ENCODE data around the gene ZNF700. TPM values are rescaled to one million over a fixed set of nuclear protein-coding genes. Genes with fewer than 3 reads are reported as not detected.
"Not testable (repeated sequence)": the region's sequence is repeated elsewhere in the genome, so short reads cannot be mapped to it uniquely, and the experiment has no call there.

Gene ZNF700
- total and polyA plus RNA-seq, 4 experiments from 2014 or later: 3.2 to 25.6 (median 15.2) TPM

DNA sequence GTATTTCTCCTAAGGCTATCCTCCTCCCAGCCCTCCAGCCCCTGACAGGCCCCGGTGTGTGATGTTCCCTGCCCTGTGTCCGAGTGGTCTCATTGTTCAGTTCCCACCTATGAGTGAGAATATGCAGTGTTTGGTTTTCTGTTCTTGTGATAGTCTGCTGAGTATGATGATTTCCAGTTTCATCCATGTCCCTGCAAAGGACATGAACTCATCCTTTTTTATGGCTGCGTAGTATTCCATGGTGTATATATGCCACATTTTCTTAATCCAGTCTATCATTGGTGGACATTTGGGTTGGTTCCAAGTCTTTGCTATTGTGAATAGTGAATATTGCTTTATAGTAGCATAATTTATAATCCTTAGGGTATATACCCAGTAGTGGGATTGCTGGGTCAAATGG is 10.9 kb downstream of the ZNF700 start:
- CTCF ChIA-PET (ENCODE audit: partially characterized antibody); H3K4me3 ChIP-seq (ENCODE audit: low read length in 2 of 2); intact Hi-C loops (cut with micrococcal nuclease); H3K36me3 ChIP-seq (ENCODE audit: insufficient read depth, low read length); POLR2A ChIA-PET (ENCODE audit: partially characterized antibody); H3K27ac ChIP-seq (ENCODE audit: low read depth, low read length); H3K4me1 ChIP-seq (ENCODE audit: insufficient read depth, low read length); H3K27me3 Mint-ChIP-seq; H3K27me3 ChIP-seq (ENCODE audit: insufficient read depth, low read length); DNase-seq: not testable (repeated sequence)
- peaks cover 66 to 70% of the 10 kb centered on the region in 2 donors for H3K36me3 Mint-ChIP-seq
- peaks cover 0 to 17% of the 10 kb centered on the region in 2 donors for H3K9me3 ChIP-seq (ENCODE audit: control insufficient read depth in 1 of 2, low read length in 2 of 2)
- peaks cover 8 to 22% (median 12%) of the 10 kb centered on the region in 4 donors for H3K4me1 Mint-ChIP-seq
- H3K4me3 Mint-ChIP-seq: peak overlapping the region in 2 of 8 donors; percentile 11 to 15
- H3K27ac Mint-ChIP-seq: peak overlapping the region in 1 of 7 donors; percentile 82
- peaks cover 0 to 66% (median 45%) of the 10 kb centered on the region in 8 donors for H3K9me3 Mint-ChIP-seq

GRCh38 chr19:11938383-11938782 is 13.5 kb downstream of the ZNF700 start:
- H3K27ac ChIP-seq (ENCODE audit: low read depth, low read length); CTCF ChIA-PET (ENCODE audit: partially characterized antibody); H3K27ac Mint-ChIP-seq; POLR2A ChIA-PET (ENCODE audit: partially characterized antibody); H3K4me1 ChIP-seq (ENCODE audit: insufficient read depth, low read length); DNase-seq; H3K4me3 ChIP-seq (ENCODE audit: low read length in 2 of 2); H3K36me3 ChIP-seq (ENCODE audit: insufficient read depth, low read length); intact Hi-C loops (cut with micrococcal nuclease); H3K27me3 Mint-ChIP-seq; H3K27me3 ChIP-seq (ENCODE audit: insufficient read depth, low read length); H3K4me3 Mint-ChIP-seq: not testable (repeated sequence)
- peaks cover 11 to 32% of the 10 kb centered on the region in 2 donors for H3K9me3 ChIP-seq (ENCODE audit: control insufficient read depth in 1 of 2, low read length in 2 of 2)
- H3K36me3 Mint-ChIP-seq: peaks cover 70 to 75% of the 10 kb centered on the region in 2 donors
- peaks cover 0 to 12% (median 6%) of the 10 kb centered on the region in 4 donors for H3K4me1 Mint-ChIP-seq
- H3K9me3 Mint-ChIP-seq: peaks cover 6 to 80% (median 64%) of the 10 kb centered on the region in 8 donors

- DNase-seq; H3K4me3 ChIP-seq (ENCODE audit: low read length in 2 of 2); H3K27ac ChIP-seq (ENCODE audit: low read depth, low read length); POLR2A ChIA-PET (ENCODE audit: partially characterized antibody); H3K27me3 Mint-ChIP-seq; H3K4me3 Mint-ChIP-seq; H3K27me3 ChIP-seq (ENCODE audit: insufficient read depth, low read length); H3K4me1 ChIP-seq (ENCODE audit: insufficient read depth, low read length); H3K4me1 Mint-ChIP-seq; H3K27ac Mint-ChIP-seq; intact Hi-C loops (cut with micrococcal nuclease): not testable (repeated sequence)
- Mint-ChIP-seq H3K9me3 (peaks cover 6 to 94% (median 82%) of the 10 kb centered on the region in 8 donors), H3K36me3 (peaks cover 82 to 88% of the 10 kb centered on the region in 2 donors)
- Histone ChIP-seq H3K9me3 (ENCODE audit: control insufficient read depth in 1 of 2, low read length in 2 of 2) (peaks cover 19 to 54% of the 10 kb centered on the region in 2 donors), H3K36me3 (ENCODE audit: insufficient read depth, low read length) (peaks cover 39% of the 10 kb centered on the region)
- CTCF ChIA-PET (ENCODE audit: partially characterized antibody): interaction anchor here (0.7 kb wide), 1 partner anchor 120 kb away, joined by 4 read pairs; no protein-coding TSS in a partner anchor
These were observed 16.5 kb downstream of the ZNF700 start for GRCh38 chr19:11941361-11941887.

DNA sequence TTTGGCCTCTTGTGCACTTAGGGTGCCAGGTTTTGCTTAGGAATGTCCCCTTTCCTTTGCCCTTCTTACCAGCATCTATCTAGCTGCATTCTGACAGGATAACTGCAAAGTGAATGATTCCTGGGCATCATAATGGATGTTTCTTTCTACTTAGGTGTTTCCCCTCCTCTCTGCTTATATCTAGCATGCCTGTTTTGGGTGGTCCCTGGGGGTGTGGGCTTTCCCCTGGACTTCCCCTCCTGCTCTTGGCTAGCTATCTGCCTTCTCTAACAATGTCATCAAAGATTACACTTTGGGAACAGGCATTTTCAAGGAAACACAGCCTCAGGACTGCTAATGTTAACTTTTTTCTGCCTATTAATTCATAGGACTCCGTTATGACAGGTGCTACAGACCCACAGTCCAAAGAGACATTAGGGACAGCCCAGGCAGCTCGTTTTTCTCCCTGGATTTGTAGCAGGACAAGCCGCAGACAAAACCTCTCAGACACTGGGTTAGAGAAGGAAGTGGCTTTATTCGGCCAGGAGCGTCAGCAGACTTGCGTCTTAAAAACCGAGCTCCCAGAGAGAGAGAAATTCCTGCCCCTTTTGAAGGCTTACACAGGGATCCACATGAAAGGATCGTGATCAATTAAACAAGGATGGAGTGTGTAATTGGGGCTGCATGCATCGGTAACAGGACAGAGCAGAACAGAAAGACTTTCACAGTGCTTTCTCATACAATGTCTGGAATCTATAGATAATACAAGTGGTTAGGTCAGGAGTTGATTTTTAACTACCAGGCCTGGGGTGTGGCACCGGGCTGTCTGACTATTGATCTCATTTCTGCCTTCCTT is 17.3 kb downstream of the ZNF700 start:
- Mint-ChIP-seq H3K4me3 (peak overlapping the region in 1 of 8 donors; percentile 7), H3K27me3 (no peaks in the 10 kb centered on the region)
- no peak overlapping the region for H3K4me3 ChIP-seq (ENCODE audit: low read length in 2 of 2)

GRCh38 chr19:11942843-11943108 is 17.9 kb downstream of the ZNF700 start:
- peak overlapping the region in 1 of 7 donors; percentile 46 for H3K27ac Mint-ChIP-seq
- H3K36me3 ChIP-seq (ENCODE audit: insufficient read depth, low read length): peaks cover 52% of the 10 kb centered on the region
- H3K9me3 Mint-ChIP-seq: peaks cover 6 to 94% (median 86%) of the 10 kb centered on the region in 8 donors
- no peaks in the 10 kb centered on the region for H3K27me3 Mint-ChIP-seq
- peaks cover 19 to 60% of the 10 kb centered on the region in 2 donors for H3K9me3 ChIP-seq (ENCODE audit: control insufficient read depth in 1 of 2, low read length in 2 of 2)
- CTCF ChIA-PET (ENCODE audit: partially characterized antibody): no interaction called here
- H3K27ac ChIP-seq (ENCODE audit: low read depth, low read length): no peak overlapping the region
- no peaks in the 10 kb centered on the region for H3K27me3 ChIP-seq (ENCODE audit: insufficient read depth, low read length)
- peaks cover 83 to 90% of the 10 kb centered on the region in 2 donors for H3K36me3 Mint-ChIP-seq
- POLR2A ChIA-PET (ENCODE audit: partially characterized antibody): no interaction called here
- DNase-seq: peak in 1 of 5 donors; percentile 10
- peak overlapping the region in 1 of 8 donors; percentile 46 for H3K4me3 Mint-ChIP-seq
- intact Hi-C loops (cut with micrococcal nuclease): no loop called here
- H3K4me3 ChIP-seq (ENCODE audit: low read length in 2 of 2): no peak overlapping the region
- H3K4me1 ChIP-seq (ENCODE audit: insufficient read depth, low read length): no peaks in the 10 kb centered on the region
- H3K4me1 Mint-ChIP-seq: peaks cover 0 to 6% (median 3%) of the 10 kb centered on the region in 4 donors

More for the DNA sequence above, 17.3 kb downstream of the ZNF700 start:
- intact Hi-C loops (cut with micrococcal nuclease): no loop called here
- H3K27ac Mint-ChIP-seq: peak overlapping the region in 1 of 7 donors; percentile 46
- no peaks in the 10 kb centered on the region for H3K27me3 ChIP-seq (ENCODE audit: insufficient read depth, low read length)
- H3K36me3 Mint-ChIP-seq: peaks cover 81 to 88% of the 10 kb centered on the region in 2 donors
- H3K9me3 Mint-ChIP-seq: peaks cover 6 to 94% (median 84%) of the 10 kb centered on the region in 8 donors
- H3K27ac ChIP-seq (ENCODE audit: low read depth, low read length): no peak overlapping the region
- H3K9me3 ChIP-seq (ENCODE audit: control insufficient read depth in 1 of 2, low read length in 2 of 2): peaks cover 19 to 58% of the 10 kb centered on the region in 2 donors
- CTCF ChIA-PET (ENCODE audit: partially characterized antibody): no interaction called here
- H3K4me1 ChIP-seq (ENCODE audit: insufficient read depth, low read length): no peaks in the 10 kb centered on the region
- DNase-seq: no peak
- H3K36me3 ChIP-seq (ENCODE audit: insufficient read depth, low read length): peaks cover 47% of the 10 kb centered on the region
- H3K4me1 Mint-ChIP-seq: peaks cover 0 to 6% (median 3%) of the 10 kb centered on the region in 4 donors
- POLR2A ChIA-PET (ENCODE audit: partially characterized antibody): no interaction called here

DNA sequence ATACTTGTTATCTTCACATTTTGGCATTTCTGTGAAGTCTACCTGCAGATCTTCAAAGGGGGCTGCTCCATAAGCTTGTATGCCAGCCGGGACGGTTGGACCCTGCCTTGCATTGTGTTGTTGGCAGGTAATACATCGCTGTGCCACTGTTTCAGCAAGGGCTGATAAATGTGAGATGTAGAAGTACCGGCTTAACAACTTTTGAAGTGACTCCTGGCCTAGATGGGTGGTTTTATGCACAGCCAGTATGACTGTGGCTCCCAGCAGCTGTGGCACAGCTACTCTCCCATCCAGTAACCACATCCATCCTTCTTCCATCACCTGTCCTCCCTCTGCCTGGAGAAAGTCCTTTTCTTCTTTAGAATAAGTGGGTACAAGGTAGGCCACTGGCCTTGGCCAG is 19.7 kb downstream of the ZNF700 start:
- Mint-ChIP-seq H3K4me3 (no peak overlapping the region), H3K36me3 (peaks cover 89 to 95% of the 10 kb centered on the region in 2 donors), H3K4me1 (peaks cover 0 to 6% (median 1%) of the 10 kb centered on the region in 4 donors), H3K9me3 (peaks cover 6 to 96% (median 93%) of the 10 kb centered on the region in 8 donors), H3K27me3 (no peaks in the 10 kb centered on the region), H3K27ac (no peak overlapping the region)
- DNase-seq: no peak
- intact Hi-C loops (cut with micrococcal nuclease): no loop called here
- ChIA-PET CTCF (ENCODE audit: partially characterized antibody) (interaction anchor here (1.1 to 3.0 kb wide), 2 partner anchors 19 to 21 kb away, joined by 3 to 10 read pairs; no protein-coding TSS in a partner anchor), POLR2A (ENCODE audit: partially characterized antibody) (no interaction called here)
- Histone ChIP-seq H3K9me3 (ENCODE audit: control insufficient read depth in 1 of 2, low read length in 2 of 2) (peaks cover 27 to 76% of the 10 kb centered on the region in 2 donors), H3K4me3 (ENCODE audit: low read length in 2 of 2) (peak overlapping the region in 1 of 2 donors; percentile 11), H3K27ac (ENCODE audit: low read depth, low read length) (no peak overlapping the region), H3K27me3 (ENCODE audit: insufficient read depth, low read length) (no peaks in the 10 kb centered on the region), H3K4me1 (ENCODE audit: insufficient read depth, low read length) (no peaks in the 10 kb centered on the region), H3K36me3 (ENCODE audit: insufficient read depth, low read length) (peaks cover 71% of the 10 kb centered on the region)

- peaks cover 0 to 99% (median 94%) of the 10 kb centered on the region in 8 donors for H3K9me3 Mint-ChIP-seq
- H3K4me3 Mint-ChIP-seq: no peak overlapping the region
- peaks cover 73 to 78% of the 10 kb centered on the region in 2 donors for H3K36me3 Mint-ChIP-seq
- H3K27me3 Mint-ChIP-seq: no peaks in the 10 kb centered on the region
- no peak for DNase-seq
- H3K9me3 ChIP-seq (ENCODE audit: control insufficient read depth in 1 of 2, low read length in 2 of 2): peaks cover 25 to 82% of the 10 kb centered on the region in 2 donors
- H3K4me1 ChIP-seq (ENCODE audit: insufficient read depth, low read length): no peaks in the 10 kb centered on the region
- no peaks in the 10 kb centered on the region for H3K4me1 Mint-ChIP-seq
- no peaks in the 10 kb centered on the region for H3K27me3 ChIP-seq (ENCODE audit: insufficient read depth, low read length)
- peak overlapping the region in 1 of 7 donors; percentile 65 for H3K27ac Mint-ChIP-seq
- no peak overlapping the region for H3K27ac ChIP-seq (ENCODE audit: low read depth, low read length)
- intact Hi-C loops (cut with micrococcal nuclease): no loop called here
- no peak overlapping the region for H3K4me3 ChIP-seq (ENCODE audit: low read length in 2 of 2)
- peaks cover 63% of the 10 kb centered on the region for H3K36me3 ChIP-seq (ENCODE audit: insufficient read depth, low read length)
- CTCF ChIA-PET (ENCODE audit: partially characterized antibody): no interaction called here
- POLR2A ChIA-PET (ENCODE audit: partially characterized antibody): no interaction called here
These were observed 23.7 kb downstream of the ZNF700 start for GRCh38 chr19:11948646-11949045.
